IMR-90 (cell line): ENCODE data around the gene DNAJC30. TPM values are rescaled to one million over a fixed set of nuclear protein-coding genes. Genes with fewer than 3 reads are reported as not detected.

ENCODE experiments used
- ATAC-seq: fragments of 200-7000 bp; cut with Tn5 transposase; 2 replicates; pipeline ENCODE4 v1.9.1; 2020; ENCODE audit warnings: low read depth, mild to moderate bottlenecking, moderate library complexity
- BruUV-seq: library from RNA; stranded (reverse); fragments of 400-500 nt; replicated peaks from 2 replicates; lab custom pipeline; 2021; lab: Mats Ljungman, UMichigan
- CTCF ChIA-PET: fragments of 300-600 bp; formaldehyde crosslinking; extraction: SDS; loops from one replicate; lab custom pipeline; 2021; ENCODE audit warnings: antibody characterized with exemption; lab: Yijun Ruan, JAX
- POLR2A ChIA-PET: fragments of 300-600 bp; sonication (Branson Sonifier 250); formaldehyde crosslinking; loops from one replicate; lab custom pipeline; 2022; ENCODE audit warnings: antibody characterized with exemption; ENCODE audit not compliant: unreplicated experiment; lab: Charles Lee
- DNase-seq: peaks from one replicate; pipeline ENCODE4 v3.0.0; 2013
- H2AFZ ChIP-seq: replicated peaks from 2 replicates; pipeline ENCODE3; 2013; ENCODE audit warnings: low read length, mild to moderate bottlenecking; ENCODE audit not compliant: poor library complexity
- H2AK5ac ChIP-seq: 2 replicates; pipeline ENCODE4 v1.6.1; 2013; ENCODE audit warnings: low read depth, low read length, inconsistent platforms
- H2AK9ac ChIP-seq: replicated peaks from 2 replicates; pipeline ENCODE3; 2013; ENCODE audit warnings: mild to moderate bottlenecking, low read depth, low read length, moderate library complexity; ENCODE audit not compliant: poor library complexity
- H2BK120ac ChIP-seq: 2 replicates; pipeline ENCODE4 v1.6.1; 2013; ENCODE audit warnings: low read depth, low read length, inconsistent platforms
- H2BK15ac ChIP-seq: 3 replicates; pipeline ENCODE4 v1.6.1; 2013; ENCODE audit warnings: low read depth, low read length, inconsistent platforms
- H2BK20ac ChIP-seq: 2 replicates; pipeline ENCODE4 v1.6.1; 2013; ENCODE audit warnings: low read depth, mild to moderate bottlenecking, inconsistent platforms, low read length, moderate library complexity
- H2BK5ac ChIP-seq: 2 replicates; pipeline ENCODE4 v1.6.1; 2013; ENCODE audit warnings: mild to moderate bottlenecking, low read depth, low read length, inconsistent platforms; ENCODE audit not compliant: poor library complexity, severe bottlenecking
- H3K14ac ChIP-seq: replicated peaks from 2 replicates; pipeline ENCODE4 v1.6.1; 2013; ENCODE audit warnings: low read depth, low read length, inconsistent platforms
- H3K18ac ChIP-seq: 2 replicates; pipeline ENCODE4 v1.6.1; 2013; ENCODE audit warnings: low read depth, low read length, control low read depth
- H3K23ac ChIP-seq: 2 replicates; pipeline ENCODE4 v1.6.1; 2013; ENCODE audit warnings: low read depth, low read length, inconsistent platforms
- H3K27ac ChIP-seq: 2 replicates; pipeline ENCODE4 v1.5.1; 2013; ENCODE audit warnings: mild to moderate bottlenecking, control low read depth, low read length; ENCODE audit not compliant: insufficient read depth
- H3K27me3 ChIP-seq: 2 replicates; pipeline ENCODE4 v1.6.1; 2013; ENCODE audit warnings: low read length; ENCODE audit not compliant: control insufficient read depth, insufficient read depth
- H3K36me3 ChIP-seq: 2 replicates; pipeline ENCODE4 v1.6.1; 2013; ENCODE audit warnings: low read length, mixed read lengths; ENCODE audit not compliant: control insufficient read depth, insufficient read depth
- H3K4ac ChIP-seq: 2 replicates; pipeline ENCODE4 v1.6.1; 2013; ENCODE audit warnings: low read depth, low read length, inconsistent platforms
- H3K4me1 ChIP-seq: 2 replicates; pipeline ENCODE4 v1.6.1; 2013; ENCODE audit warnings: low read length, mixed read lengths; ENCODE audit not compliant: control insufficient read depth, insufficient read depth
- H3K4me2 ChIP-seq: 2 replicates; pipeline ENCODE4 v1.6.1; 2013; ENCODE audit warnings: low read depth, mild to moderate bottlenecking, control low read depth, low read length, moderate library complexity
- H3K4me3 ChIP-seq: 2 replicates; pipeline ENCODE4 v1.5.1; 2013; ENCODE audit warnings: low read depth, mild to moderate bottlenecking, control low read depth, low read length, moderate library complexity; ENCODE audit not compliant: insufficient read depth
- H3K56ac ChIP-seq: 2 replicates; pipeline ENCODE4 v1.6.1; 2013; ENCODE audit warnings: low read length, inconsistent platforms; ENCODE audit not compliant: insufficient read depth; ENCODE audit errors: extremely low read depth
- H3K79me1 ChIP-seq, 2 experiments: 2 replicates each; pipeline ENCODE4 v1.6.1; 2013; ENCODE audit warnings: low read length in 2 of 2, inconsistent platforms in 1 of 2, low read depth in 1 of 2
- H3K9ac ChIP-seq: 2 replicates; pipeline ENCODE4 v1.6.1; 2013; ENCODE audit warnings: low read depth, low read length, control low read depth
- H3K9me1 ChIP-seq: 2 replicates; pipeline ENCODE4 v1.6.1; 2013; ENCODE audit warnings: low read length, inconsistent platforms; ENCODE audit not compliant: insufficient read depth
- H3K9me3 ChIP-seq: 2 replicates; pipeline ENCODE4 v1.6.1; 2013; ENCODE audit warnings: low read length; ENCODE audit not compliant: control insufficient read depth, insufficient read depth
- H4K20me1 ChIP-seq: 2 replicates; pipeline ENCODE4 v1.6.1; 2013; ENCODE audit warnings: low read length, inconsistent platforms; ENCODE audit not compliant: insufficient read depth
- H4K5ac ChIP-seq: 2 replicates; pipeline ENCODE4 v1.6.1; 2013; ENCODE audit warnings: mild to moderate bottlenecking, low read depth, low read length, control low read depth
- H4K8ac ChIP-seq, 2 experiments: 2 replicates each; pipeline ENCODE4 v1.6.1; 2013; ENCODE audit warnings: low read depth in 2 of 2, low read length in 2 of 2, control low read depth in 1 of 2, inconsistent platforms in 1 of 2
- H4K91ac ChIP-seq: 2 replicates; pipeline ENCODE4 v1.6.1; 2013; ENCODE audit warnings: low read depth, low read length, inconsistent platforms; ENCODE audit not compliant: insufficient read depth
- MAZ ChIP-seq: IDR thresholded peaks from 2 replicates; pipeline ENCODE4 v1.6.1; 2012; ENCODE audit warnings: low read depth, mild to moderate bottlenecking, low read length, improper control_type of control experiment, moderate library complexity, borderline replicate concordance
- NFE2L2 ChIP-seq: fragments of 150-350 bp; IDR thresholded peaks from 2 replicates; pipeline ENCODE4 v1.6.1; 2016; ENCODE audit warnings: low read depth, mild to moderate bottlenecking, low read length
- WGBS, 2 experiments: methylation state at CpG; one replicate each; pipeline versions ENCODE4 v1.1.5 to v1.1.7; 2013; ENCODE audit warnings: missing lambda C conversion rate in 2 of 2; ENCODE audit not compliant: insufficient read length in 1 of 2; ENCODE audit errors: extremely low coverage in 2 of 2; 5-methylcytosine and 5-hydroxymethylcytosine counted together
- dilution Hi-C: fragments of 300-500 bp; cut with HindIII; formaldehyde crosslinking; loops from one replicate; pipeline ENCODE4 v1.14.3; 2018; ENCODE audit warnings: low sequenced_read_pairs; ENCODE audit not compliant: unreplicated experiment
- in situ Hi-C: fragments of 300-500 bp; cut with MboI; formaldehyde crosslinking; loops from 3 replicates; pipeline ENCODE4 v1.14.3; 2019; ENCODE audit warnings: low sequenced_read_pairs, inconsistent platforms, mixed read lengths
- intact Hi-C: fragments of 100-400 bp; cut with micrococcal nuclease; formaldehyde crosslinking; loops from 2 replicates; pipeline ENCODE4 v1.10.0; 2022
- polyA plus RNA-seq, 3 experiments: library from polyadenylated mRNA; depleted of rRNA; stranded (reverse); fragments of >200 nt; gene quantifications; 2 replicates each; pipeline ENCODE4 v1.2.3, GENCODE V29; 2012; ENCODE audit warnings: low replicate concordance in 1 of 3
- total RNA-seq: library from RNA; depleted of rRNA; stranded (reverse); fragments of >200 nt; gene quantifications from 2 replicates; pipeline ENCODE4 v1.2.3, GENCODE V29; 2012

The DNAJC30 gene
- total and polyA plus RNA-seq, 2 of the 4 experiments (the other 2 are of a cell fraction), result 1.6 to 9.0 TPM

DNA sequence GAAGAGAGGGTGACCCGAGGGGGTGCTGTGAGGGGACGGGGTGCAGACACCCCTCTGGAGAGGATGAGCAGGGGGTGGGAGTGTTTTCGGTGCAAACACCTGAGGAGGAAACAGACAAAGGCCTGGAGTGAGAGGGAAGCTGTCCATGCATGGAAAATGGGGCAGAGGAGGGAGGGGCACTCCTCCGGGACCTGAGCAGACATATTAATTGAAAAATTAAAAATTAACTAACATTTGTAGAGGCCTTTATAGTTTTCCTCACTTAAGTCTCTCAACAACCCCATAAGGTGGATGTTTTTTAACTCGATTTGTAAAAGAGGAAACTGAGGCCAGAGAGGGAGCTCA lies 14.4 kb downstream of the DNAJC30 start:
- Histone ChIP-seq H2BK20ac (no peak overlapping the region), H3K27me3 (peaks cover 3% of the 10 kb centered on the region; the same call in 1 of the 2 replicates), H3K27ac (no peak overlapping the region), H3K4me3 (peak overlapping the region; percentile 84), H2BK5ac (no peak overlapping the region), H2BK15ac (no peak overlapping the region), H3K4ac (no peak overlapping the region), H3K9me3 (no peaks in the 10 kb centered on the region), H3K56ac (no peak overlapping the region), H2BK120ac (no peak overlapping the region), H3K79me1 (peaks cover 0 to 9% of the 10 kb centered on the region in 2 experiments; a peak in 1 of 4 replicates), H4K5ac (no peak overlapping the region), H3K4me1 (no peaks in the 10 kb centered on the region; the same call in 1 of the 2 replicates), H3K14ac (peak overlapping the region; percentile 42; the same call in 1 of the 2 replicates), H3K36me3 (peaks cover 8% of the 10 kb centered on the region; the same call in 1 of the 2 replicates), H3K18ac (no peak overlapping the region), H3K9me1 (0 out of 2 replicates have a peak, but pooled peaks cover 2% of the 10 kb centered on the region), H2AK5ac (no peak overlapping the region), H4K91ac (no peak overlapping the region), H3K23ac (peak overlapping the region; percentile 31; the same call in 1 of the 2 replicates), H2AFZ (peak overlapping the region; percentile 95), H4K20me1 (0 out of 2 replicates have a peak, but pooled peaks cover 4% of the 10 kb centered on the region), H2AK9ac (peak overlapping the region; percentile 91), H3K9ac (peak overlapping the region; percentile 84), H4K8ac (no peak overlapping the region; a peak in 1 of 4 replicates), H3K4me2 (peak overlapping the region; percentile 82)
- DNase-seq (no peak), ATAC-seq (no peak)
- in situ Hi-C loops (no loop called here), dilution Hi-C loops (no loop called here), intact Hi-C loops (loop anchor here (5.0 kb wide), 3 partner anchors 42 to 147 kb away; partner anchors contain the start of genes BAZ1B and STX1A)
- ChIA-PET POLR2A (interaction anchor here (0.6 kb wide), 1 partner anchor 12 kb away, joined by 13 read pairs; no protein-coding TSS in a partner anchor), CTCF (no interaction called here)
- TF ChIP-seq NFE2L2 (no peak), MAZ (no peak)
- WGBS, 2 experiments, result 20% methylated on average over 3 of the region's 5 CpGs; no CpG with 5 or more reads in 1 of the 2 experiments
- no TSS peak for BruUV-seq
